Parathyroid adenoma (tissue), 2 donors: ENCODE results near the gene BCR.

Experiments used
- H2AFZ ChIP-seq: fragments of 300-600 bp; sonication (generic); one replicate; pipeline ENCODE4 v1.7.0; 2017; ENCODE audit warnings: antibody characterized with exemption, mild to moderate bottlenecking
- H3K27ac ChIP-seq: fragments of 300-600 bp; sonication (generic); one replicate; pipeline ENCODE4 v1.7.0; 2017
- H3K27me3 ChIP-seq: fragments of 300-600 bp; sonication (generic); one replicate; pipeline ENCODE4 v1.7.0; 2017; ENCODE audit warnings: low read length; ENCODE audit not compliant: control insufficient read depth, insufficient read depth
- H3K36me3 ChIP-seq: fragments of 300-600 bp; sonication (generic); one replicate; pipeline ENCODE4 v1.7.0; 2017; ENCODE audit warnings: low read length; ENCODE audit not compliant: control insufficient read depth, insufficient read depth
- H3K4me1 ChIP-seq: fragments of 300-600 bp; sonication (generic); one replicate; pipeline ENCODE4 v1.7.0; 2017; ENCODE audit warnings: control low read depth
- H3K4me2 ChIP-seq: fragments of 300-600 bp; sonication (generic); one replicate; pipeline ENCODE4 v1.7.0; 2017; ENCODE audit warnings: low read length
- H3K4me3 ChIP-seq: fragments of 300-600 bp; sonication (generic); one replicate; pipeline ENCODE4 v1.7.0; 2017; ENCODE audit warnings: low read depth, low read length
- H3K79me2 ChIP-seq: fragments of 300-600 bp; sonication (generic); one replicate; pipeline ENCODE4 v1.7.0; 2017; ENCODE audit warnings: control low read depth
- H3K9ac ChIP-seq: fragments of 300-600 bp; sonication (generic); one replicate; pipeline ENCODE4 v1.7.0; 2017; ENCODE audit warnings: mild to moderate bottlenecking
- H3K9me3 ChIP-seq: fragments of 300-600 bp; sonication (generic); one replicate; pipeline ENCODE4 v1.7.0; 2017; ENCODE audit warnings: low read length; ENCODE audit not compliant: control insufficient read depth
- TF ChIP-seq, protein P1 (sequence below): fragments of 300-600 bp; sonication (generic); IDR thresholded peaks from one replicate; pipeline ENCODE4 v1.7.0; 2017; ENCODE audit warnings: antibody characterized with exemption, mild to moderate bottlenecking
- donor health status: primary hyperparathyroidism.

The BCR gene

GRCh38 chr22:23251445-23252093 lies 71.3 kb downstream of the BCR start:
- Histone ChIP-seq H3K79me2 (peaks cover 7% of the 10 kb centered on the region), H3K4me1 (peaks cover 2% of the 10 kb centered on the region), H3K9me3 (no peaks in the 10 kb centered on the region), H3K4me2 (no peak overlapping the region), H2AFZ (no peak overlapping the region), H3K4me3 (no peak overlapping the region), H3K36me3 (no peaks in the 10 kb centered on the region), H3K9ac (no peak overlapping the region), H3K27ac (no peak overlapping the region), H3K27me3 (no peaks in the 10 kb centered on the region)
- TF ChIP-seq, protein P1, sequence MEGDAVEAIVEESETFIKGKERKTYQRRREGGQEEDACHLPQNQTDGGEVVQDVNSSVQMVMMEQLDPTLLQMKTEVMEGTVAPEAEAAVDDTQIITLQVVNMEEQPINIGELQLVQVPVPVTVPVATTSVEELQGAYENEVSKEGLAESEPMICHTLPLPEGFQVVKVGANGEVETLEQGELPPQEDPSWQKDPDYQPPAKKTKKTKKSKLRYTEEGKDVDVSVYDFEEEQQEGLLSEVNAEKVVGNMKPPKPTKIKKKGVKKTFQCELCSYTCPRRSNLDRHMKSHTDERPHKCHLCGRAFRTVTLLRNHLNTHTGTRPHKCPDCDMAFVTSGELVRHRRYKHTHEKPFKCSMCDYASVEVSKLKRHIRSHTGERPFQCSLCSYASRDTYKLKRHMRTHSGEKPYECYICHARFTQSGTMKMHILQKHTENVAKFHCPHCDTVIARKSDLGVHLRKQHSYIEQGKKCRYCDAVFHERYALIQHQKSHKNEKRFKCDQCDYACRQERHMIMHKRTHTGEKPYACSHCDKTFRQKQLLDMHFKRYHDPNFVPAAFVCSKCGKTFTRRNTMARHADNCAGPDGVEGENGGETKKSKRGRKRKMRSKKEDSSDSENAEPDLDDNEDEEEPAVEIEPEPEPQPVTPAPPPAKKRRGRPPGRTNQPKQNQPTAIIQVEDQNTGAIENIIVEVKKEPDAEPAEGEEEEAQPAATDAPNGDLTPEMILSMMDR: no peak

GRCh38 chr22:23253475-23254055 lies 73.3 kb downstream of the BCR start:
- no peak overlapping the region for H3K4me2 ChIP-seq
- no peaks in the 10 kb centered on the region for H3K9me3 ChIP-seq
- no peaks in the 10 kb centered on the region for H3K4me1 ChIP-seq
- H3K4me3 ChIP-seq: no peak overlapping the region
- TF ChIP-seq, protein P1: no peak
- no peak overlapping the region for H3K27ac ChIP-seq
- no peaks in the 10 kb centered on the region for H3K27me3 ChIP-seq
- H2AFZ ChIP-seq: no peak overlapping the region
- H3K79me2 ChIP-seq: peaks cover 2% of the 10 kb centered on the region
- no peaks in the 10 kb centered on the region for H3K36me3 ChIP-seq
- no peak overlapping the region for H3K9ac ChIP-seq

GRCh38 chr22:23255506-23256170 lies 75.3 kb downstream of the BCR start:
- no peaks in the 10 kb centered on the region for H3K9me3 ChIP-seq
- no peak overlapping the region for H2AFZ ChIP-seq
- no peaks in the 10 kb centered on the region for H3K27me3 ChIP-seq
- H3K9ac ChIP-seq: no peak overlapping the region
- H3K4me3 ChIP-seq: no peak overlapping the region
- H3K36me3 ChIP-seq: no peaks in the 10 kb centered on the region
- H3K79me2 ChIP-seq: no peaks in the 10 kb centered on the region
- H3K27ac ChIP-seq: no peak overlapping the region
- no peak overlapping the region for H3K4me2 ChIP-seq
- TF ChIP-seq, protein P1: no peak
- no peaks in the 10 kb centered on the region for H3K4me1 ChIP-seq

DNA sequence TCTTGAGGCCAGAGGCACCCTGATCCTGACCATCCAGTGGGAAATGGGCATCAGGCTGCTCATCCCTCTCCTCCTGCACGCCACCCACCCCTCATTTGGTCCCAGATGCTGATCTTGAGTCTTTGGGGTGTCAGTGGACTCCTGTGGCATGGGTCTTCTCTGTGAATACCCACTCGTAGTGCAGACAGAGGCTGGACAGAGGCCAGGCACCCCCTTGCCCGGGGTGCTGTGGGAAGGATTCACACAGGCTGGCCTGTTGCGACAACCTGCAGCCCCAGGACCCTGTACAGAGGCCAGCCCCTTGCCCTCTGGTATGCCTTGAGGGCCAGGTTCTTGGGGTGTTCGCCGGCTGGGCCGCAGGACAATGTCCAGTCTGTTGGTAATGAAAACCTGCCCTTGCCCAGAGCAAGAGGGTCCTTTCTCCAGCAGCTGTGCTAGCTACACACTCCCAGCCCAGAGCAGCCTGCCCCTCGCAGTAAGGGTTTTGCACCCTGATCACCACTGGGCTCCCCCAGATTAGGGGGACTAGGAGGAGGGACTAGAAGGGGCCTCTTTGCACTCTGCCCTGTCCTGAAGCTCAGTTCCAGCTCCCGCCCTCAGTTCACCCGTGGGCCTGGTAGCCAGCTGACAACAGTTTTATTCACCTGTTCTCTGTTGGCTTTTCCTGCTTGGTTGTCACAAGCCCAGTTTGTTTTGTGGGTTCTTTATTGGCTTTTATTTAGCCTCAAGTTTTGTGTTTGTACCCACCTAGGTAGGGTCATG lies 76.0 kb downstream of the BCR start:
- H3K27ac ChIP-seq: no peak overlapping the region
- no peaks in the 10 kb centered on the region for H3K27me3 ChIP-seq
- H3K79me2 ChIP-seq: no peaks in the 10 kb centered on the region
- no peak overlapping the region for H3K4me3 ChIP-seq
- no peaks in the 10 kb centered on the region for H3K4me1 ChIP-seq
- no peak overlapping the region for H3K9ac ChIP-seq
- no peaks in the 10 kb centered on the region for H3K36me3 ChIP-seq
- TF ChIP-seq, protein P1: no peak
- H3K4me2 ChIP-seq: no peak overlapping the region
- no peak overlapping the region for H2AFZ ChIP-seq
- no peaks in the 10 kb centered on the region for H3K9me3 ChIP-seq
